H1 (cell line): ENCODE results near the gene KPNA3.

Experiments used
- ASH2L ChIP-seq: fragments of 200-600, 300-600 bp; sonication (generic); IDR thresholded peaks from one replicate; pipeline ENCODE4 v1.7.1; 2017; ENCODE audit warnings: low read length
- CTCF ChIP-seq, 3 experiments: IDR thresholded peaks; 1 replicate in 2 of 3; 2 replicates in 1 of 3; pipeline versions ENCODE4 v1.5.1 to v1.6.1; 2011; ENCODE audit warnings: low read length in 3 of 3, mild to moderate bottlenecking in 3 of 3, inconsistent platforms in 2 of 3, low read depth in 1 of 3, moderate library complexity in 1 of 3; ENCODE audit not compliant: insufficient read depth in 1 of 3; ENCODE audit errors: control extremely low read depth in 1 of 3
- EP300 ChIP-seq, 2 experiments: IDR thresholded peaks; 1 replicate in 1 of 2; 2 replicates in 1 of 2; pipeline ENCODE4 v1.6.1; 2011 to 2012; ENCODE audit warnings: low read depth in 2 of 2, low read length in 2 of 2, mild to moderate bottlenecking in 2 of 2, borderline replicate concordance in 1 of 2, inconsistent platforms in 1 of 2, moderate library complexity in 1 of 2
- KDM1A ChIP-seq: fragments of 200-600, 300-600 bp; sonication (generic); IDR thresholded peaks from 2 replicates; pipeline ENCODE4 v1.7.1; 2016; ENCODE audit warnings: mild to moderate bottlenecking, low read length, borderline replicate concordance
- POLR2A ChIP-seq, 2 experiments: IDR thresholded peaks; 1 replicate in 1 of 2; 2 replicates in 1 of 2; pipeline ENCODE4 v1.6.1; 2011; ENCODE audit warnings: low read depth in 2 of 2, low read length in 2 of 2, mild to moderate bottlenecking in 2 of 2; ENCODE audit errors: control extremely low read depth in 1 of 2
- ZNF274 ChIP-seq: IDR thresholded peaks from 2 replicates; pipeline ENCODE4 v1.7.0; 2012; ENCODE audit warnings: low read length, borderline replicate concordance; ENCODE audit errors: extremely low read depth
- TF ChIP-seq, protein P1 (sequence below): IDR thresholded peaks from 2 replicates; pipeline ENCODE4 v1.6.1; 2012; ENCODE audit warnings: inconsistent platforms

GRCh38 chr13:49714757-49715156 is 77.7 kb downstream of the KPNA3 start:
- TF ChIP-seq ASH2L (no peak), CTCF (IDR thresholded peaks at IDR 0.05; ENCODE audit: control extremely low read depth in 1 of 3, insufficient read depth in 1 of 3, low read depth in 1 of 3, low read length in 3 of 3) (no peak), KDM1A (no peak), ZNF274 (no peak), POLR2A (IDR thresholded peaks at IDR 0.05; ENCODE audit: control extremely low read depth in 1 of 2, low read depth in 2 of 2, low read length in 2 of 2) (no peak), EP300 (IDR thresholded peaks at IDR 0.05; ENCODE audit: borderline replicate concordance in 1 of 2, low read depth in 2 of 2, low read length in 2 of 2) (no peak)
- TF ChIP-seq, protein P1, sequence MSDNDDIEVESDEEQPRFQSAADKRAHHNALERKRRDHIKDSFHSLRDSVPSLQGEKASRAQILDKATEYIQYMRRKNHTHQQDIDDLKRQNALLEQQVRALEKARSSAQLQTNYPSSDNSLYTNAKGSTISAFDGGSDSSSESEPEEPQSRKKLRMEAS, result no peak
